NCI-H345 (cell line): ENCODE results near the gene HPSE.

Source experiments
- DNase-seq: peaks from one replicate; lab custom pipeline; 2025; lab: John Stamatoyannopoulos, UW

The HPSE gene

GRCh38 chr4:83247415-83248357 lies 87.0 kb downstream of the HPSE start:
- no peak for DNase-seq
